Smooth muscle cell of the brain vasculature (primary cell): ENCODE results near the gene JAM3.

Experiments used
- DNase-seq: peaks from one replicate; pipeline ENCODE4 v3.0.0-alpha.2; 2012; ENCODE audit warnings: low read depth, low spot score

Gene JAM3

DNA sequence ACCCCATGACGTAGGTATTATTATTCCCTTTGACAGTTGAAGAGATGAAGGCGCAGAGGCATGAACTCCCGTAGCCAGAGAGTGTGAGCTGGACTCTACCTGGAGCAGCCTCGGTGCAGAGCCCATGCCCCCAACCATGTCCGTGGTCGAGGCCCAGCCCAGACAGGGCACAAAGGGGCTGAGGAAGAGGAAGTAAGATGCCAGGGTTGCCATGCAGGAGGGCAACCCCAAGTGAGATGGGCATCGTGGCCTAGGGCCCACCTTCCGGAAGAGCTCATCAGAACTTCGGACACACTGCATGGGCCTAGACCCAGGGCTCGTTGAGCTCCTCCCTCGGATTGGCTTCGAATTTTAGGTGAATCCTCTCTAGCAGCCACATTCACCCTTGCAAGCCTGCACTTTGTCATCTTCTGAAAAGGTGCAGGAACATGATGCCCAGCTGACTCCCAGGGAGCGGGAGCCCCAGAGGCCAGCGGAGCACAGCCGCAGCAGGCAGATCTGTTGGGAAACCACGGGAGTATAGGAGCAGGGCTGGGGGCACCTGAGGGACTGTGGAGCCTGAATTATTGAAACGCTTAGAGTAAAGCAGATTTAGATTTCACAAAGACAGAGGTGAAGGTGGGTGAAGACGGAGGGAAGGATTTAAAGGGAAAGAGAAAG lies 29.0 kb upstream of the JAM3 start:
- no peak for DNase-seq

- DNase-seq = no peak
Observed at GRCh38 chr11:134040386-134041302, 28.2 kb upstream of the JAM3 start.

DNA sequence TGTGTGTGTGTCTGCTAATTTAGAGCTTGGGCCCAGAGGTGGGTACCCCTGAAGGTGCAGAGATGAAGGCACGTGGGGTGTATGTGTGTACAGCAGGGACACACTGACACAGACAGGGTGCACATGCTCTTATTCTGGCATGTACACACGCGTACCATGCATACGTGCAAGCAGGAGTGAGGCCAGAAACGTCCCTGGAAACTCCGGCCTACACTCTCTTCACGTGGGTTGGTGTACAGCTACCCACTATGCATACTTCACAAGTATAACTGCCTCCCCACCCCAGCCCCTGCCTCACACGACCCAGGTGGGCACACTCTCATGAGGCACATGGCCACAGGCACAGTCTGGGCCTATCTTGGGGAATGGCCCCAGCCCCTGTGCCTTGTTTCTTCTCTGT lies 27.5 kb upstream of the JAM3 start:
- no peak for DNase-seq

DNA sequence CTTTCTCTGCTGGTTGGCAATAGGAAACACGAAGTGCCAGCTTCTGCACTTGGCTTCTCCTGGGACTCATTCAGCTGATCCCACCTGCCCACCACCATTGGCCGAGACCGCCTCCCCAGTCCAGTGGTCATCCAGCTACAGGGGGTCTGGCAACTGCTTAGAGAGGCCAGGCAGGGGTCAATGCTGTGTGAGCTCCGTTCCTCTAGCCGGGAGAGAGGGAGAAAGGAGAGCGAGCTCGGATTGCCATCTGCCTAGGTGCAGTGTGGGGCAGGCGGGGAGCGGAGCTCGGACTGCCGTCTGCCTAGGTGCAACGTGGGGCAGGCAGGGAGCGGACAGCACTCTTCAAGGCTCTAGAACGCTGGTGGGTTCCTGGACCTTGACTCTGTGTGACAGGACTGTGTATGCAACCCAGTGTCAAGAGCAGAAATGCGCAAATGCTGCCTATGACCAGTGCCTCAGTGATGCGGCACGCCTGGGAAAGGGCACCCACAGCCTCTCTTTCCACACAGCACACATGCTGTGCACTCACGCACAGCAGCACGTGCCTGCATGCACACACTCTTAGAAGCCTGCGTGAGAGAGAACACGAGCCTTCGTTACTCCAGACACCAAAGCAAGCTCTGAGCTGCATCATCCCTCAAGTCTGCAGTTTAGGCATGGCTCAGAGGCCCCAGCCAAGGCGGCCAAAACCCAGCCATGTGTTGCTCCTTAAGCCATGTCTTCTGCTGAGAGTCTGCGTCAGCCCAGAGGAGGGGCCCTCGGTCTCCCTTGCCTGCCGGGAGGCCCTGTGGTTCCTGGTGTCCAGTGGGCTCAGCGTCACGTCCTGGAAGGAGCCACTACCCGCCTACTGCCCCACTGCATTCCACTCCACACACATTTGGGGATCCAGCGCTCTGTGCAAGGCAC lies 26.8 kb upstream of the JAM3 start:
- DNase-seq = no peak

GRCh38 chr11:134043821-134044420 lies 25.0 kb upstream of the JAM3 start:
- DNase-seq = no peak

DNA sequence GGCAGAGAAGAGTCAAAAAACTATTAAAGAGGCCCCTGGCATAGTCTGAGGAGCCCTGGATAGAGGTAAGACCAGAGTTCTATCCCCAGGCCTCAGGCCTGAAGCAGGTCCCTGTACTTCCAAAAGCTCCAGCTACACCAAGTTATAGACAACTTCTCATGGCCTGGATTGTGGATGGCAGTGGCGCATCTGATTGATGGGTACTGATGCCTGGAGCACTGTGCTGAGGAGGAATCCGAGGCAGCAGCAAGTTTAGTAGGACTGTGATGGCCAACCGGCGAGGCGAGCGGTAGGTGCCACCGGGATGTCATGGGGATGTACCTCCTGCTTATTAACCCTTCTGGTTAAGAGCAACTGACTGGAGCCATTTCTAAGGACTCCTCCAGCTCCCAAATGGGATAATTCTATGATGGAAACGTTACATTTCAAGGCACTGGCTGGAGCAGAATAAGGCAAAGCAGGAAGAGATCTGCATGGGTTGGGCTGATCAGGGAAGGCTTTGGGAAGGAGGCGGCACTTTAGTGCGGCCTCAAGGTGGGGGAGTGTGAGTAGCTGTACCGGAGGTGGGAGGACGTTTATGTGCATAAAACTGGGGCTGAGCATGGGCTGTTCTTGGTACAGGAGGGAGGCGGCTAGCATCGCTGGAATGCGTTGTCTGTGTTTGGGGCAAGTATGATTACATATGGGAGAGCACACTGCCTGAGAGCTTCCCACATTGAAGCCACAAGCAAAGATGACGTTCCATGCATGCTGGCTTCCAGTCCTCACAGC lies 24.2 kb upstream of the JAM3 start:
- DNase-seq = no peak

DNA sequence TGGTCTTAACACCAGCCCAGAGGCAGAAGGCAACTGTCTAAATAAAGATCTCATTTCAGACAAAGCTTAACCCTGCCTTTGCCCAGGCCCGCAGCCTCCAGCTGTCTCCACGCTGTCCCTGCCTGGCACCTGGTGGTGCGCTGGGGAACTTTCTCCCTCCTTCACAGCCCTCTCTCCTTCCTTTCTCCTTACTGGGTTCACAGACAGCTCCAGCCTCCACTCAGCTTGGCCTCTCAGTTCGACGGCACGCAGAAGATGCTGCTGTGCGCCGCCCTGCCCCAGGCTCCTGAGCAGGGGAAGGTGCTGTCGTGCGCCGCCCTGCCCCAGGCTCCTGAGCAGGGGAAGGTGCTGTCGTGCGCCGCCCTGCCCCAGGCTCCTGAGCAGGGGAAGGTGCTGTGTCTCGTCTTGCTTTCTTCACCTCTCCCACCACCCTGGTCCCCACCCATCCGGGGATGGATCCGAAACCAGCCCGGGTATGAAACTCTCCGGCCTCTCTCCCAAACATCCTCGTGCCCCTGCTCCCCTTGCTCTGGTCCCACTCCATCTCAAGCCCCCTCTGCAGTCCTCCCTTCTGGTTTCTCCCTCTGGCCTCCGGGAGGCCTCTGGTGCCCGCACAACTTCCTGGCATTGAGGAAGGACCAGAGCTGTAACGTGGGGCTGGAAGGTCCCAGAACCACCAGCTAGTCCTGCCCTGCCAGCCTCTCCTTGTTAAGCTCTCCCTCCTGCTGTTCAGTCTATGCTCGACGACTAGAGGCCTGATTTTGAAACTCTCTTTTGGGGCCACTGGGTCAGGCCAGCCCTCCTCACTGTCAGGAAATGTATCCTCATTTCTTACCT lies 22.9 kb upstream of the JAM3 start:
- DNase-seq = no peak

DNA sequence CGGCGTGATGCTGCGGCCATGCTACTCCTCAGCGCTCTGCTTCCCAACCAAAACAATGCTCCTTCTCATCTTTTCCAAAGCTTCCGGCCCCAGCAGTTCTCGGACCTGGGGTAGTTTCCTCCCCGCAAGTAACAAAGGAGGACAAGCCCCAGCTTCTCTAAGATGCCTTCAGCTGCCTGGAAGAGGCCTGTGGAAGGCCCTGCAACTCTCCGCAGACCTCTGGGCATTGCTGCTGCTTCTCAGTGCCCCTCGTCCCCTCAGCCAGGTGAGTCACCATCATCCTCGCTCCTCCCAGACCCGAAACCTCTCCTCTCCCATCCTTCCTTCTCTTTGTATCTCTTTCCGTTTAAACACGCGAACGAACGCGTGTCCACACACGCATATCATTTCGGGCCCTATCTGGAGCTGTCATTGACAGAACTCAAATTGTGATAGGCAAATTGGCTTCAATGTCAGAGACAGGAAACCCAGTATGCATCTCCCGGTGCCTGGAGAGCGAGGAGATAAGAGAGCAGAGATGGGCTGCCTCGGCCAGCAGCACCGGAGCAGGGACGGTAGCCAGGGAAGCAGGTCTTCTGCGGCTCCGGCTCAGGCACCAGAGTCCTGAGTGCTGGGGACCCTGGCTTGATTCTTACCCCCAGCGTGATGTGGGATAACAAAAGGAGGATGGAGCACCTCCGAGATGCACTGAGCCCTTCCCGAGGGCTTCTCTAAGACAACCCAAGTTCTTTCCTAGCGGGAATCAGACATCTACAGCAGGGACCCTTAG lies 22.0 kb upstream of the JAM3 start:
- DNase-seq = no peak

GRCh38 chr11:134047586-134047999 lies 21.3 kb upstream of the JAM3 start:
- DNase-seq = no peak

DNA sequence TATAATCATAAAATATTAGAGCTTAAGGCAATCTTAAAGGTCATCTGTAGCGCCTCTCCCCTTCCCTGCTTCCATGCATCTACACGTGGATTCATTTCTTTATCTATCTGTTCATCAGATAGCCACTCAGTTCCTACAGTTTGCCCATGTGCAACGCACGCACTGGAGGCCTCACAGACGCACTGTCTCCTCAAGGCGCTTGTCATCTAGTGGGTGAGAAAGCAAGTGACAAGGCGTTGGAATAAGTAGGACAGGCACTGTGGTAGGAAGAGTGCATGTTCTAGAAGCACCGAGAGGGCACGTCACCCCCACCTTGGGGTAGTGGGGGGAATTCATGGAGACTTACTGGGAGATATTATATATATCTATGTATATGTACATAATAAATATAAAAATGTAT lies 20.8 kb upstream of the JAM3 start:
- DNase-seq = no peak

- DNase-seq = no peak
Observed at GRCh38 chr11:134049303-134049702, 19.6 kb upstream of the JAM3 start.

DNA sequence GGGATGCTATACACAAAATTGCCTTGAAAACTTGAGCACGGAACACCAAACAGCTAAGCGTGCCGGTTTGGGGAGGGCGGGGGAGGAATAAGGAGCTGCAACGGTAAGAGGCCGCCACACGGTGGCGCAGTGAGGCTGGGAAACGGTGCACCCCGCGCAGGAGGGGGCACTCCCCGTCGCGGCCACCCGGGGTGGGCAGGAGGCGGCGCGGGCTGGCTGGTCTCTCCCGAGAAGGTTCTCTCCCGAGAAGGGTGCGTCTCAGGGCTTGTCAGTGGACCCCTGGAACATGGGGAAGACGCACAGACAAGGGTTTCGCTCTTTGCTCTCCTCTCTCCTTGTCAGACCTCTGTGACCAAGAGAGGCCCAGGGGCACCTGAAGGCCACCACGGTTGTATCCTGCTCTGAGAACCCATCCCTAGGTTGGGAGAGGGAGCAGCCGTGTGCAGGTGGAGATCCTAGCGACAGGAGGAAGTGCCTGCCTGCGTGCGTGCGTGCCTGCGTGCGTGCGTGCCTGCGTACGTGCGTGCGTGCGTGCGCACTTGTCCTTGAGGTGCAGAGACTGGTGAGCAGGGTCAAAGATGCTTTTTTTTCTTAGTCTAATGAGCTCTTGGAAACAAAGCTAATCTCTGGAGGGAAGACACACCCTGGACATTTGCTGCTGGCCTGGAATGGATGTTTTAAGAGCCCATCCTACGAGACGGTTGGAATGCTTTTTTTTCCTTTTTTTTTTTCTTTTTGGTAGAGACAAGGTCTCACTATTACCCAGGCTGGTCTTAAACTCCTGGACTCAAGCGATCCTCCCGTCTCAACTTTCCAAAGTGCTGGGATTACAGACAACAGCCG lies 18.1 kb upstream of the JAM3 start:
- no peak for DNase-seq

DNA sequence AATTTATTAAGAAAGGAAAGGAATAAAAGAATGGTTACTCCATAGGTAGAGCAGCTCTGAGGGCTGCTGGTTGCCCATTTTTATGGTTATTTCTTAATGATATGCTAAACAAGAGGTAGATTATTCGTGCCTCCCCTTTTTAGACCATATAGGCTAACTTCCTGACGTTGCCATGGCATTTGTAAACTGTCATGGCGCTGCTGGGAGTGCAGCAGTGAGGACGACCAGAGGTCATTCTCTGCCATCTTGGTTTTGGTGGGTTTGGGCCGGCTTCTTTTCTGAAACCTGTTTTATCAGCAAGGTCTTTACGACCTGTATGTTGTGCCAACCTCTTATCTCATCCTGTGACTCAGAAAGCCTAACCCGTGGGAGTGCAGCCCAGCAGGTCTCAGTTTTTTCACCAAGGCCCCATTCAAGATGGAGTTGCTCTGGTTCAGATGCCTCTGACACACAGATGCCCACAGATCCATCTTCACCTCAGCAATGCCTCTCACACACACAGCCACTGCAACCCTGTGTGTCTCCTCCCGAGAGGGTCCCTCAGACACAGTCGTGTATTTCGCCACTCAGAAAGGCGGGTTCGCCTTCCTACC lies 16.4 kb upstream of the JAM3 start:
- DNase-seq = no peak

- no peak for DNase-seq
Observed at GRCh38 chr11:134052988-134053945, 15.6 kb upstream of the JAM3 start.

DNA sequence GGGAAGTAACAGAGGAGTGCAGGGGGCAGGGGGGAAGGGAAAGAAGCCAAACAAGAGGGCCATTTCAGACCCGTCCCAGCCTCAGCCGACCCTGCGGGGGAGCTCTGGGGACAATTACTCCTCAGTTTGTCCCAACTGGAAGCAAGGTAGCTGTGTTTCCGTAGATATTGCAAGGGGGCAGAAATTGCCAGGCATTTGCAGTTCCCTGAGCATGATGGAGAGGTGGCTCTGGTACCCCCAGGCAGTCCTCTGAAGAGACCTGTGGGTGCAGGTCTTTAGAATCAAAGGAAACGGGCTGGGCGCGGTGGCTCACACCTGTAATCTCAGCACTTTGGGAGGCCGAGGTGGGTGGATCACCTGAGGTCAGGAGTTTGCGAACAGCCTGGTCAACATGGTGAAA lies 13.8 kb upstream of the JAM3 start:
- no peak for DNase-seq

DNA sequence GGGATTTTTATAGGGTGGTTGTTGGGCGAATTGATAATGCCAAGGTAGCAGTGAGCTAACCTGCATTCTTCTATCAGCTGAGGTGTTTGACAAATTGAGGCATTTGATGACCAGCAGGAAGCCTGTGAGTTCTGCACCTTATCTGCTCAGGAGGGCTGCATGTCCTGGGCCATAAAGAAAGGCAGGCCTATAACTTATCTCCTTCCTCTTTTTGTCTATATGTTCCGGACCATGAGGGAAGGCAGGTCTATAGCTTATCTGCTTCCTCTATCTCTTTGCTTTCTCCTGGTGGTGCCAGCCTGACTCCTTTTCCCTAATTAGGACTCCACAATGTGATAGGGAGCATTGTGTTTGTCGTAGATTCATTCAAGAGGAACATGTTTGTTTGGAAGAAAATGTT lies 8.6 kb upstream of the JAM3 start:
- no peak for DNase-seq
